Measurements from ENCODE around the gene USP38. TPM values are rescaled to one million over a fixed set of nuclear protein-coding genes. Genes with fewer than 3 reads are reported as not detected.

The USP38 gene
- total RNA-seq, 1 experiment from 2014 or later: 18.6 TPM

DNA sequence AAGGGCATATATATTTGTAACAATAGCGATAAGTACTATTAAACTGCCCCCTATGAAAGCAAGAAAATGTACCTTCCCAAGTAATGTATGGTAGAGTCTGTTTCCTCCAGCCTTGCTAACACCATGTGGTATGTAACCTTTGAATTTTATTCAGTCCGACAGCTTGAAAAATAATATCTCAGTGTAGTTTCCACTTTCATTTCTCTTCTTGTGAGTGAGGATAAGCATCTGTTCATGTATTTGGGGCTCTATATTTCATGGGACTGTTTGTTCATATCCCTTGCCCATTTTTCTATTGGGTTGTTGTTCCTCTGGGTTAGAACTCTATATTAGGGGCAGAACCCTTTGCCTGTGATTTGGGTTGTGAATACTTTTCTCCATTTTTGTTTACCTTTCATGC, 58.3 kb downstream of the USP38 start (continued):
- TF ChIP-seq, protein P1, sequence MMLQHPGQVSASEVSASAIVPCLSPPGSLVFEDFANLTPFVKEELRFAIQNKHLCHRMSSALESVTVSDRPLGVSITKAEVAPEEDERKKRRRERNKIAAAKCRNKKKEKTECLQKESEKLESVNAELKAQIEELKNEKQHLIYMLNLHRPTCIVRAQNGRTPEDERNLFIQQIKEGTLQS (IDR thresholded peaks at IDR 0.05): no peak
- TF ChIP-seq ZFX (IDR thresholded peaks at IDR 0.05) (no peak), POLR2A (IDR thresholded peaks at IDR 0.05; ENCODE audit: borderline replicate concordance, extremely low read depth, insufficient read depth, insufficient read length) (no peak), SP1 (IDR thresholded peaks at IDR 0.05; ENCODE audit: low read depth) (no peak), CEBPB (IDR thresholded peaks at IDR 0.05; ENCODE audit: low read depth) (no peak), POLR2AphosphoS5 (IDR thresholded peaks at IDR 0.05; ENCODE audit: low read depth, low read length) (no peak), EZH2phosphoT487 (IDR thresholded peaks at IDR 0.05; ENCODE audit: borderline replicate concordance) (no peak)

DNA sequence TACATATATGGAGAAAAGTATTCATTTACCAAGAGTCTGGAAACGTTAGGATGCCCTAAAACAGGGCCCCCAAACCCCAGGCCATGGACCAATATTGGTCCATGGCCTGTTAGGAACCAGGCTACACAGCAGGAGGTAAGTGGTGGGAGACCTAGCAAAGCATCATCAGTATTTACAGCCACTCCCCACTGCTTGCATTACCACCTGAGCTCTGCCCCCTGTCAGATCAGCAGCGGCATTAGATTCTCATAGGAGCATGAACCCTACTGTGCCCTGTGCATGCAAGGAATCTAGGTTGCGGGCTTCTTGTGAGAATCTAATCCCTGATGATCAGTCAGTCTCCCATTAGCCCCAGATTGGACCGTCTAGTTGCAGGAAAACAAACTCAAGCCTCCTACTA, 62.3 kb downstream of the USP38 start:
- DNase-seq (ENCODE audit: low read depth, low spot score) (no peak), ATAC-seq (no peak)
- H3K27ac ChIP-seq (ENCODE audit: low read depth, low read length): no peak overlapping the region
- no peak overlapping the region for H3K9ac ChIP-seq (ENCODE audit: low read length)
- H2AFZ ChIP-seq (ENCODE audit: low read depth, low read length, poor library complexity, severe bottlenecking): no peak overlapping the region
- H3K79me2 ChIP-seq (ENCODE audit: insufficient read depth, low read length): no peaks in the 10 kb centered on the region
- peaks cover 4 to 10% of the 10 kb centered on the region in 2 experiments for H3K4me1 ChIP-seq (ENCODE audit: control insufficient read depth in 1 of 2, insufficient read depth in 2 of 2, low read length in 2 of 2)
- TF ChIP-seq CBX3 (IDR thresholded peaks at IDR 0.05; ENCODE audit: low read depth) (no peak), POLR2AphosphoS5 (IDR thresholded peaks at IDR 0.05; ENCODE audit: low read depth, low read length) (no peak), ZNF274 (IDR thresholded peaks at IDR 0.05; ENCODE audit: low read depth, low read length) (no peak), ZFX (IDR thresholded peaks at IDR 0.05) (no peak), CEBPB (IDR thresholded peaks at IDR 0.05; ENCODE audit: low read depth) (no peak)
- TF ChIP-seq, protein P2, sequence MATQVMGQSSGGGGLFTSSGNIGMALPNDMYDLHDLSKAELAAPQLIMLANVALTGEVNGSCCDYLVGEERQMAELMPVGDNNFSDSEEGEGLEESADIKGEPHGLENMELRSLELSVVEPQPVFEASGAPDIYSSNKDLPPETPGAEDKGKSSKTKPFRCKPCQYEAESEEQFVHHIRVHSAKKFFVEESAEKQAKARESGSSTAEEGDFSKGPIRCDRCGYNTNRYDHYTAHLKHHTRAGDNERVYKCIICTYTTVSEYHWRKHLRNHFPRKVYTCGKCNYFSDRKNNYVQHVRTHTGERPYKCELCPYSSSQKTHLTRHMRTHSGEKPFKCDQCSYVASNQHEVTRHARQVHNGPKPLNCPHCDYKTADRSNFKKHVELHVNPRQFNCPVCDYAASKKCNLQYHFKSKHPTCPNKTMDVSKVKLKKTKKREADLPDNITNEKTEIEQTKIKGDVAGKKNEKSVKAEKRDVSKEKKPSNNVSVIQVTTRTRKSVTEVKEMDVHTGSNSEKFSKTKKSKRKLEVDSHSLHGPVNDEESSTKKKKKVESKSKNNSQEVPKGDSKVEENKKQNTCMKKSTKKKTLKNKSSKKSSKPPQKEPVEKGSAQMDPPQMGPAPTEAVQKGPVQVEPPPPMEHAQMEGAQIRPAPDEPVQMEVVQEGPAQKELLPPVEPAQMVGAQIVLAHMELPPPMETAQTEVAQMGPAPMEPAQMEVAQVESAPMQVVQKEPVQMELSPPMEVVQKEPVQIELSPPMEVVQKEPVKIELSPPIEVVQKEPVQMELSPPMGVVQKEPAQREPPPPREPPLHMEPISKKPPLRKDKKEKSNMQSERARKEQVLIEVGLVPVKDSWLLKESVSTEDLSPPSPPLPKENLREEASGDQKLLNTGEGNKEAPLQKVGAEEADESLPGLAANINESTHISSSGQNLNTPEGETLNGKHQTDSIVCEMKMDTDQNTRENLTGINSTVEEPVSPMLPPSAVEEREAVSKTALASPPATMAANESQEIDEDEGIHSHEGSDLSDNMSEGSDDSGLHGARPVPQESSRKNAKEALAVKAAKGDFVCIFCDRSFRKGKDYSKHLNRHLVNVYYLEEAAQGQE (IDR thresholded peaks at IDR 0.05; ENCODE audit: low read depth): no peak
- TF ChIP-seq, protein P1 (IDR thresholded peaks at IDR 0.05): no peak
- BruUV-seq (replicated peaks): no TSS peak
- no peaks in the 10 kb centered on the region for H4K20me1 ChIP-seq (ENCODE audit: insufficient read depth)
- ChIA-PET POLR2A (no interaction called here), RAD21 (ENCODE audit: low non-redundant PET in 1 of 2, low total read pairs in 2 of 2, uncharacterized antibody in 2 of 2, unreplicated experiment in 2 of 2) (no interaction called here), CTCF (no interaction called here)
- no peak overlapping the region for H3K4me3 ChIP-seq (replicated peaks in 1 of 2; ENCODE audit: low read depth in 1 of 2, low read length in 2 of 2)
- no peaks in the 10 kb centered on the region for H3K36me3 ChIP-seq (ENCODE audit: control insufficient read depth in 1 of 2, insufficient read depth in 2 of 2, low read length in 2 of 2)
- intact Hi-C loops (cut with micrococcal nuclease): no loop called here
- H3K9me3 ChIP-seq (ENCODE audit: control insufficient read depth in 1 of 2, insufficient read depth in 1 of 2, low read depth in 1 of 2, low read length in 2 of 2): no peaks in the 10 kb centered on the region
- H3K4me2 ChIP-seq (ENCODE audit: low read length): no peak overlapping the region
- no peaks in the 10 kb centered on the region for H3K9me2 ChIP-seq (ENCODE audit: insufficient read depth)
- no peaks in the 10 kb centered on the region for H3K27me3 ChIP-seq (ENCODE audit: insufficient read depth, low read length)
